BE2C (cell line): ENCODE data around the gene DIPK1B.
"Not testable (repeated sequence)": the region's sequence is repeated elsewhere in the genome, so short reads cannot be mapped to it uniquely, and the experiment has no call there.

ENCODE experiments used
- DNase-seq: peaks from one replicate; pipeline ENCODE4 v3.0.0-alpha.2; 2020
- H3K27me3 ChIP-seq: fragments of 250-450 bp; sonication (Bioruptor Pico); 2 replicates; pipeline ENCODE4 v1.5.1; 2020; ENCODE audit warnings: mild to moderate bottlenecking
- H3K36me3 ChIP-seq: fragments of 250-450 bp; sonication (Bioruptor Pico); 2 replicates; pipeline ENCODE4 v1.5.1; 2020; ENCODE audit warnings: mild to moderate bottlenecking
- H3K4me1 ChIP-seq: fragments of 250-450 bp; sonication (Bioruptor Pico); 2 replicates; pipeline ENCODE4 v1.5.1; 2020
- H3K4me3 ChIP-seq: 2 replicates; pipeline ENCODE4 v1.5.1; 2011; ENCODE audit warnings: low read depth, low read length
- H3K9me3 ChIP-seq: fragments of 250-450 bp; sonication (Bioruptor Pico); 2 replicates; pipeline ENCODE4 v1.5.1; 2020
- TF ChIP-seq, protein P1 (sequence below): IDR thresholded peaks from 2 replicates; pipeline ENCODE4 v1.5.1; 2012; ENCODE audit warnings: mild to moderate bottlenecking, low read depth, low read length

Gene DIPK1B

DNA sequence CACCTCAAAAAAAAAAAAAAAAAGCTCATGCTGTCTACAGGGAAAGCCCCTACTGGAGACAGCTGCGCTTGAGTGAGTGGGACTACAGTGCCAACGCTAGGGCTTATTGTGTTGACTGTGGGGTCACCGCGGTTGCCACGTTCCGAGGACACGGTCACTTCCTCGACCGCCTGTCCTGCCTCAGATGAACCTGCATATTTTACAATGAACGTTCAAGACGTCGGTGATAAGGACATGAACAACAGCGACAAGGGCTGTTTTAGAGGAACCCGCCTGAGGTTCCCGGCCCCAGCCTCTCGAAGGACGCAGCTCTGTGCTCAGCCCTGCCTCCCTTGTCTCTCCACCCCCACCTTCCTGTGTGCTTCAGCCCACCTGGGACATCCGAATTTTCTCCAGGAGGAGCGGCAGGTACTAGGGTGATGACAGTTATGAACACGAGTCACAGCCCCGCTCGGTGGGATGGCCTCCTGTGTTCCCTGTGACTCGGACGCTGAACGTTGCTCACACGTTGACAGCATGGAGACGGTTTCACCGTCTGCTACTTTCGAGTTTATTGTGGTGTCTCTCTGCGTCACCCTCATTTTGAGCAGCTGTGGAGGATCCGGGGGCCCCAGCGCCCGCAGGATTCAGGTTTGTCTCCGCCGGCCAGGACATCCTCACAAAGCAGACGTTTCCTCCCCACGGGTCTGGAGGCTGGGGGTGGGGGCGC is 11.3 kb upstream of the DIPK1B start:
- Histone ChIP-seq H3K36me3 (no peaks in the 10 kb centered on the region), H3K9me3 (no peaks in the 10 kb centered on the region; the same call in 1 of the 2 replicates), H3K4me3 (no peak overlapping the region), H3K4me1 (no peaks in the 10 kb centered on the region), H3K27me3 (no peaks in the 10 kb centered on the region)
- no peak for DNase-seq
- TF ChIP-seq, protein P1, sequence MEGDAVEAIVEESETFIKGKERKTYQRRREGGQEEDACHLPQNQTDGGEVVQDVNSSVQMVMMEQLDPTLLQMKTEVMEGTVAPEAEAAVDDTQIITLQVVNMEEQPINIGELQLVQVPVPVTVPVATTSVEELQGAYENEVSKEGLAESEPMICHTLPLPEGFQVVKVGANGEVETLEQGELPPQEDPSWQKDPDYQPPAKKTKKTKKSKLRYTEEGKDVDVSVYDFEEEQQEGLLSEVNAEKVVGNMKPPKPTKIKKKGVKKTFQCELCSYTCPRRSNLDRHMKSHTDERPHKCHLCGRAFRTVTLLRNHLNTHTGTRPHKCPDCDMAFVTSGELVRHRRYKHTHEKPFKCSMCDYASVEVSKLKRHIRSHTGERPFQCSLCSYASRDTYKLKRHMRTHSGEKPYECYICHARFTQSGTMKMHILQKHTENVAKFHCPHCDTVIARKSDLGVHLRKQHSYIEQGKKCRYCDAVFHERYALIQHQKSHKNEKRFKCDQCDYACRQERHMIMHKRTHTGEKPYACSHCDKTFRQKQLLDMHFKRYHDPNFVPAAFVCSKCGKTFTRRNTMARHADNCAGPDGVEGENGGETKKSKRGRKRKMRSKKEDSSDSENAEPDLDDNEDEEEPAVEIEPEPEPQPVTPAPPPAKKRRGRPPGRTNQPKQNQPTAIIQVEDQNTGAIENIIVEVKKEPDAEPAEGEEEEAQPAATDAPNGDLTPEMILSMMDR = no peak

DNA sequence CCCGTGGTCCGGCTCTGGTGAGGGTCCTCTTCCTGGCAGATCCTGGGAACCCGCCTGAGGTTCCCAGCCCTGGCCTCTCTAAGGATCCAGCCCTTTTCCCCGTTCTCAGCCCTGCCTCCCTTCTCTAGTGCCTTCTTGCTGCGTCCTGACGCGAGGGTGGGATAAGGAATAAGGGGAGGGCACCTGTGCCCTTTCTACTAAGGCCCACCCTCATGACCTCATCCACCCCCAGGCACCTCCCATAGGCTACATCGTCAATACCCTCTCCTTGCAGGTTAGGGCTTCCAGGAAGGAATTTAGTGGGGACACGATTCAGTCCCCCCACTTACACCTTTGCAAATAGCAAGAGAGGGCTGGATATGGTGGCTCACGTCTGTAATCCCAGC is 10.7 kb upstream of the DIPK1B start:
- TF ChIP-seq, protein P1 = no peak
- H3K9me3 ChIP-seq = no peaks in the 10 kb centered on the region; the same call in 1 of the 2 replicates
- no peaks in the 10 kb centered on the region for H3K27me3 ChIP-seq
- H3K4me3 ChIP-seq = no peak overlapping the region
- DNase-seq = no peak
- H3K4me1 ChIP-seq = no peaks in the 10 kb centered on the region
- H3K36me3 ChIP-seq = no peaks in the 10 kb centered on the region

DNA sequence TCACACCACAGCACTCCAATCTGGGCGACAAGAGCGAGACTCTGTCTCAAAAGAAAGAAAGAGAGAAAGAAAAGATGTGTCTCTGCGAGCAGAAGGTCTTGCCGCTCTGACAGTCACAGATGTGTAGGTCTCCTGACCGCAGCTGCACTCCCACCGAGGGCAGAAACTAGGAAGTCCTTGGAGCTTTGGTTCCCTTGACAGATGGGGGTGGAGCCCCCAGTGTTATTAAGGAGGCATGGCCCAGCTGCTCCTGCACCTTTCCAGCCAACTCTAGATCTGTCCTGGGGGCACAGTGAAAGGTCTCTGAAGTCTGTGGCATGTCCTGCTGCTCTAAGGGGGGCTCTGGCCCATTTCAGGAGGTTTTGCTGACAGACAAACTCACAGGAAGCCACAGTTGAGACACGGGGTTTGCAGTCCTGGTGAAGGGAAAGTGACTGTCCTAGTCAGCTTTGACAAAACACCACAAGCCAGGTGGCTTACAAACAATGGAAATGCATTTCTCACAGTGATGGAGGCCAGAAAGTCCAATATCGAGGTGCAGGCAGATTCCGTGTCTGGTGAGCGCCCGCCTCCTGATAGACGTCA is 9.0 kb upstream of the DIPK1B start:
- Histone ChIP-seq H3K4me3 (no peak overlapping the region), H3K27me3 (no peaks in the 10 kb centered on the region), H3K4me1 (no peaks in the 10 kb centered on the region), H3K36me3 (no peaks in the 10 kb centered on the region), H3K9me3 (no peaks in the 10 kb centered on the region; the same call in 1 of the 2 replicates)
- TF ChIP-seq, protein P1 = no peak
- no peak for DNase-seq

DNA sequence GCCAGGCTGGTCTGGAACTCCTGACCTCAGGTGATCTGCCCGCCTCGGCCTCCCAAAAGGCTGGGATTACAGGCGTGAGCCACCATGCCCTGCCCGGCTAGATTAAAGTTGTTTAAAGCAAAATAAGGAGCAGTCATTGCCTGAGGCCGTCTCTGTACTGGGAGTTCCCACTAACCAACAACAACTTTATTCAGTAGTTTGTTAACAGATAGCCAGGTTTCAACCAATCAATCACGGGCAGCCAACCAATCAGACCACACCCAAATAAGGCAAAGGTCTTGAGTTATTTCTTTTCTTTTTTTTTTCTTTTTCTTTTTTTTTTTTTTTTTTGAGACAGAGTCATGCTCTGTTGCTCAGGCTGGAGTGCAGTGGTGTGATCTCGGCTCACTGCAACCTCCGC is 7.6 kb upstream of the DIPK1B start:
- not testable (repeated sequence) for DNase-seq

DNA sequence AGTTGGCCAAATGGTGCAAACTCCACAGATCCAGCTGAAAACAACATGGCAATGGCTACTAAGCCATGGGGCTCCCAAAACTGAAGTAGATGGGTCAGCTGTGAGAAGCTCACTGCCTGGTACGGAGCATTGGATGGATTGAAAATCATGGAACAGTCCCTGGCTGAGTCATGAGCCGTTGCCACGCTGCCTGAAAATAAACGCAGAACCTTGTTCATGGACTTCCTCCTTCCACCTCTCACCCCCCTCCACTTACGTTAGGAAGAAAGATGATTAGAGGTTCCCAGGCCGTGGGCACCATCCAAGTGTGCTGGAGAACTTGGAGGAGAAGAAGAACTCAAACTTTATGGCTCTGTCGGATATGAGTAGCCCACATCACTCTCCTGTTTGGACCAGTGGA is 6.8 kb upstream of the DIPK1B start:
- Histone ChIP-seq H3K36me3 (no peaks in the 10 kb centered on the region), H3K27me3 (no peaks in the 10 kb centered on the region), H3K9me3 (no peaks in the 10 kb centered on the region), H3K4me1 (no peaks in the 10 kb centered on the region), H3K4me3 (no peak overlapping the region)
- DNase-seq = no peak
- TF ChIP-seq, protein P1 = no peak

More for the DNA sequence above, 7.6 kb upstream of the DIPK1B start:
- not testable (repeated sequence) for H3K4me3 ChIP-seq, H3K4me1 ChIP-seq, H3K27me3 ChIP-seq, H3K9me3 ChIP-seq, H3K36me3 ChIP-seq

DNA sequence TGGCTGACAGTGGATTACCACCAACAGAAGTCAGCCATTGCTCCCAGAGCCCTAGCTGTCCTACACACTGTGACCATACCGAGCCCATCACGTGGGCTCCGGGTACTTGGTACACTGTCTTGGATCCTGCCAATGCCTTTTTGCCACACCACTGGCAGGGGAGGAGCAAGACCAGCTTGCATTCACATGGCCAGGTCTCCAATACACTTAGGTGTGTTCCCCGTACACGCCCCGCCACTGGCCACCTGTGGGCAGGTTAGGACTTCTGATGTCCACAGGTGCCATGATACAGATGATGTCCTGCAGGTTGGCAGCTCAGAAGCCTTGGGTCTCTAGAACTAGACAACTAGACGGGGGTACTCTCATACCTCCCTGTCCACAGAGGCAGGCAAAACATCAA is 5.4 kb upstream of the DIPK1B start:
- no peak for DNase-seq
- TF ChIP-seq, protein P1 = no peak
- Histone ChIP-seq H3K4me3 (no peak overlapping the region), H3K36me3 (no peaks in the 10 kb centered on the region), H3K27me3 (no peaks in the 10 kb centered on the region), H3K9me3 (no peaks in the 10 kb centered on the region), H3K4me1 (no peaks in the 10 kb centered on the region)
